Osteocyte (in vitro differentiated cells): Measurements from ENCODE around the gene ATAD1. TPM values are rescaled to one million over a fixed set of nuclear protein-coding genes. Genes with fewer than 3 reads are reported as not detected.
"Not testable (repeated sequence)": the region's sequence is repeated elsewhere in the genome, so short reads cannot be mapped to it uniquely, and the experiment has no call there.

Experiments
- DNase-seq: peaks from one replicate; pipeline ENCODE4 v3.0.0; 2021; ENCODE audit warnings: mixed read lengths; ENCODE audit not compliant: unreplicated experiment; ENCODE audit errors: extremely low spot score
- H3K27ac Mint-ChIP-seq: one replicate; pipeline ENCODE4 v1.8.0; 2021; ENCODE audit warnings: mild to moderate bottlenecking, mixed read lengths; ENCODE audit not compliant: unreplicated experiment
- H3K27me3 Mint-ChIP-seq: one replicate; pipeline ENCODE4 v1.8.0; 2021; ENCODE audit warnings: mixed read lengths; ENCODE audit not compliant: unreplicated experiment
- H3K36me3 Mint-ChIP-seq: one replicate; pipeline ENCODE4 v1.8.0; 2021; ENCODE audit warnings: mixed read lengths; ENCODE audit not compliant: unreplicated experiment
- H3K4me1 Mint-ChIP-seq: one replicate; pipeline ENCODE4 v1.8.0; 2021; ENCODE audit warnings: mixed read lengths; ENCODE audit not compliant: unreplicated experiment
- H3K4me3 Mint-ChIP-seq: one replicate; pipeline ENCODE4 v1.8.0; 2021; ENCODE audit warnings: mild to moderate bottlenecking, moderate library complexity, mixed read lengths; ENCODE audit not compliant: unreplicated experiment
- H3K9me3 Mint-ChIP-seq: one replicate; pipeline ENCODE4 v1.8.0; 2021; ENCODE audit warnings: mixed read lengths; ENCODE audit not compliant: unreplicated experiment
- CTCF ChIP-seq: fragments of 200-600 bp; sonication (generic); IDR thresholded peaks from 2 replicates; pipeline ENCODE4 v1.5.0; 2021; ENCODE audit warnings: antibody characterized with exemption, mild to moderate bottlenecking, moderate library complexity
- total RNA-seq: library from RNA; stranded (reverse); gene quantifications from 2 replicates; pipeline ENCODE4 v1.2.1, GENCODE V29; 2021

Gene ATAD1
- total RNA-seq, 1 donor from 2014 or later, result 63.2 TPM

GRCh38 chr10:87861566-87861952, 43.5 kb upstream of the ATAD1 start:
- Mint-ChIP-seq H3K27ac (peak overlapping the region; percentile 89), H3K9me3 (no peaks in the 10 kb centered on the region), H3K27me3 (no peaks in the 10 kb centered on the region), H3K4me3 (peak overlapping the region; percentile 95), H3K36me3 (no peaks in the 10 kb centered on the region), H3K4me1 (peaks cover 7% of the 10 kb centered on the region)
- DNase-seq, result no peak
- no peak for TF ChIP-seq CTCF

GRCh38 chr10:87860816-87861403, 42.9 kb upstream of the ATAD1 start:
- no peak for DNase-seq
- Mint-ChIP-seq H3K27me3 (no peaks in the 10 kb centered on the region), H3K27ac (peak overlapping the region; percentile 4), H3K4me1 (peaks cover 7% of the 10 kb centered on the region), H3K36me3 (no peaks in the 10 kb centered on the region), H3K4me3 (peak overlapping the region; percentile 95), H3K9me3 (no peaks in the 10 kb centered on the region)
- TF ChIP-seq CTCF, result no peak

- DNase-seq, result no peak
- Mint-ChIP-seq H3K27me3 (no peaks in the 10 kb centered on the region), H3K4me3 (peak overlapping the region; percentile 30), H3K9me3 (peaks cover 3% of the 10 kb centered on the region), H3K36me3 (no peaks in the 10 kb centered on the region), H3K27ac (peak overlapping the region; percentile 23), H3K4me1 (peaks cover 7% of the 10 kb centered on the region)
- peak; percentile 80 for TF ChIP-seq CTCF
These were observed 42.2 kb upstream of the ATAD1 start for GRCh38 chr10:87860156-87860795.

- H3K27me3 Mint-ChIP-seq, H3K36me3 Mint-ChIP-seq, H3K9me3 Mint-ChIP-seq, H3K4me1 Mint-ChIP-seq, DNase-seq, H3K4me3 Mint-ChIP-seq, H3K27ac Mint-ChIP-seq: not testable (repeated sequence)
These were observed 37.6 kb upstream of the ATAD1 start for GRCh38 chr10:87855665-87856064.

- not testable (repeated sequence) for H3K4me3 Mint-ChIP-seq, DNase-seq, H3K9me3 Mint-ChIP-seq, H3K4me1 Mint-ChIP-seq, H3K36me3 Mint-ChIP-seq, H3K27ac Mint-ChIP-seq, H3K27me3 Mint-ChIP-seq
These were observed 37.2 kb upstream of the ATAD1 start for GRCh38 chr10:87855247-87855646.

GRCh38 chr10:87852089-87852488, 34.1 kb upstream of the ATAD1 start:
- TF ChIP-seq CTCF, result no peak
- no peak overlapping the region for H3K4me3 Mint-ChIP-seq
- H3K4me1 Mint-ChIP-seq, result no peaks in the 10 kb centered on the region
- H3K36me3 Mint-ChIP-seq, result no peaks in the 10 kb centered on the region
- H3K27ac Mint-ChIP-seq, result no peak overlapping the region
- no peaks in the 10 kb centered on the region for H3K27me3 Mint-ChIP-seq
- H3K9me3 Mint-ChIP-seq, result peaks cover 3% of the 10 kb centered on the region
- DNase-seq, result no peak
